Inflammatory macrophage treated with lipopolysaccharide for 4 hours (primary cell): ENCODE data around the gene ZSWIM4.

Experiments used
- DNase-seq: peaks from one replicate; pipeline ENCODE4 v3.0.0-alpha.2; 2020

ZSWIM4 gene

GRCh38 chr19:13876834-13877233 is 81.6 kb downstream of the ZSWIM4 start, which contains the start of gene NANOS3:
TSS of gene NANOS3 (plus strand) at chr19:13877134. CDS start at chr19:13877249, 115 bp downstream.
- no peak for DNase-seq

- no peak for DNase-seq
These were observed 82.1 kb downstream of the ZSWIM4 start for GRCh38 chr19:13877303-13877702.

GRCh38 chr19:13880059-13881043 is 85.1 kb downstream of the ZSWIM4 start:
- DNase-seq: peak; percentile 95

- DNase-seq: no peak
These were observed 86.0 kb downstream of the ZSWIM4 start for GRCh38 chr19:13881251-13881691.
